Limb (tissue), 2 donors: ENCODE results near the gene LOX.

Experiments used
- DNase-seq, 2 donors: peaks; one replicate each; pipeline ENCODE4 v3.0.0-alpha.2; 2016; ENCODE audit errors: extremely low spot score in 2 of 2

The LOX gene

DNA sequence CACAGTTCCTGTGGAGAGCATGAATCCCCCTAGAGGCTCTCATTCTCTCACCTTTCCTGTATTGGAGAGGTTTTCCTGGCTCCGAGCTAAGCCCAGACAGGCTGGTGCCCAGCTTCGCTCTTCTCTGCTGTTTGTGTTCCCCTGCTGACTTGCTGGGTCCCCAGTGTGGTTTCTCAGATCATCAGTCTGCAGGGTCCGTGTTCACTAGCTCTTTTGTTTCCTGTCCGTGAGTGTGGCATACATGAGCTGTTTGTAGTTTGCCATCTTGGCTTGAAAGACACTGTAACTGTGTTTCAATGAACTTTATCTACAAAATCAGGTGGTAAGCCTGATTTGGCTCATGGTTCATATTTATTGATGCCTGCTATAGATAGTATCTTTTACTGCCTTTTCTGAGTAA is 23.8 kb downstream of the LOX start:
- DNase-seq, result no peak

DNA sequence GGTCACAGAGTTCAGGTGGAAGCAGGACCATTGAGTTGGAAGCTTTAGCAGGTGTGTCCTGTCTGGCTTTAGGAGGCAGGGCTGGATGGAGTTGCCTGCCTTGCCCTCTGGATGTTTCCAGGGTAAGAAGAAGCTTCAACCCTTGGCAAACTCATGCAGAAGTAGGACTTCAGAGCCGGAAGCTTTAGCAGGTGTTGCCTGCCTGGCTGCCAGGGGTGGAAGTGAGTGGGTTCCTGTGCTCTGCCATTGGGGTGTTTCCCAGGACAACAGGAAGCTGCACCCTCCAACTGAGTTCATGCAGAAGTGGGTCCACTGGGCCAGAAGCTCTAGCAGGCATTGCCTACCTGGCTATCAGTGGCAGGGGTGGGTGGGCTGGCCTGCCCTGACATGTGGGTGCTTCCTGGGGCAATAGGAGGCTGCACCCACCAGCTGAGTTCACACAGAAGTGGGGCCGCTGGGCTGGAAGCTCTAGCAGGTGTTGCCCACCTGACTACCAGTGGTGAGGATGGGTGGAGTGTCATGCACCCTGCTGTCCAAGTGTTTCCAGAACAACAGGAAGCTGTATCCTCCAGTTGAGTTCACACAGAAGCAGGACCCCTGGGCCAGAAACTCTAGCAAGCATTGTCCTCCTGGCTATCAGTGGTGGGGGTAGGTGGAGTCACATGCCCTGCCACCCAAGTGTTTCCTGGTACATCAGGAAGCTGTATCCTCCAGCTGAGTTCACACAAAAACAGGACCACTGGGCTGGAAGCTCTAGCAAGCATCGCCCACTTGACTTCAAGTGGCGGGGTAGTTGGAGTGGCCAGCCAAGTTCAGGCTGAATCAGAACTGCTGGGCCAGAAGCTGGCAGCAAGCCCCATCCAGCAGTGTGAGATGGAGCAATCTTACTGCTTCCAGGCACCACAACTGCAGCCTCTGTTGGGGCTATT is 24.6 kb downstream of the LOX start:
- no peak for DNase-seq

DNA sequence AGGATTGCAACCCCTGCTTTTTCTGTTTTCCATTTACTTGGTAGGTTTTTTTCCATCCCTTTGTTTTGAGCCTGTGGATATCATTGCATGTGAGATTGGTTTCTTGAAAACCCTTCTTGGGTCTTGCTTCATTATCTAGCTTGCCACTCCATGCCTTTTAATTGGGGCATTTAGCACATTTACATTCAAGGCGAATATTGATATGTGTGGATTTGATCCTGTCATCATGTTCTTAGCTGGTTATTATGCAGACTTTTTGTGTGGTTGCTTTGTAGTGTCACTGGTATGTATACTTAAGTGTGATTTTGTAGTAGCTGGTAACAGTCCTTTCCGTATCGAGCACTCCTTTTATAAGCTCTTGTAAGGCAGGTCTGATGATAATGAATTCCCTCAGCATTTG is 26.5 kb downstream of the LOX start:
- no peak for DNase-seq

DNA sequence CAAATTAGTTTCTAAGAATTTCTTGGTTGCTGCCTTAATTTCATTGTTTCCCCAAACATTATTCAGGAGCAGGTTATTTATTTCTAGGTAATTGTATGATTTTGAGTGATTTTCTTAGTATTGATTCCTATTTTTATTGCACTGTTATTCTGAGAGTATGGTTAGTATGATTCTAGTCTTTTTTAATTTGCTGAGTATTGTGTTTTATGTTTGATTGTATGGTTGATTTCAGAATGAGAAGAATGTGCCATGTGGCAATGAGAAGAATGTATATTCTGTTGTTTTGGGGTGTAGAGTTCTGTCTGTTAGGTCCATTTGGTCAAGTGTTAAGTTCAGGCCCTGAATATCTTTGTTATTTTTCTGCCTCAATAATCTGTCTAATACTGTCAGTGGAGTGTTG is 27.1 kb downstream of the LOX start:
- no peak for DNase-seq

DNA sequence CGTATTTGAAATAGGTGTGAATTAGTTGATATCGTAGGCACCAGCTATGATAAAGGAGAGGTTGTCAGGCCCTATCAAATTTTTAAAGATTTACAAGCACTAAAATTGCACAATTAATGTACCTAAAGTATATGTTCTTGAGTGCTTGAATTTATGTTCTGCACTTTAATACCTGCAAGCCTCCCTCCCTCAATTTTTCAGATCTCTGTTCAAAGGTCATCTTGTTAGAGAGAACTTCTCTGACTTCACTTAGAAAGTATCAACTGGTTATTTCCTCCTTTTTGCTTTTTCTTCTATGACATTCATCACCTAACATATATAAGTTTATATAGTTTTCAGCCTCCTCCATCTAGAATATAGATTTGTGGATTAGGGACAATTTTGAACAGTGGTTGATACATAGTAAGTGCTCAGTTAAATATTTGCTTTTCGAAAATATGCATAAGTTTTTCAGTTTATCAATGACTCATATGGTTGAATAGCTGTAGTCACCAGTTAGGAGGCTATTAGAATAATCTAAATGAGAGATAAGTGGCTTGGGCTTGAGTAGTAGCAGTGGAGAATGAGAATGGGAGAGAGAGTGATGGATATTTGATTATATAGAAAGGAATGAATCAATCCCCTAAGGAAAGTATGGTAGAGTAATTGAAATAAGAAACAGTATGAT is 37.3 kb downstream of the LOX start:
- DNase-seq, result no peak

DNA sequence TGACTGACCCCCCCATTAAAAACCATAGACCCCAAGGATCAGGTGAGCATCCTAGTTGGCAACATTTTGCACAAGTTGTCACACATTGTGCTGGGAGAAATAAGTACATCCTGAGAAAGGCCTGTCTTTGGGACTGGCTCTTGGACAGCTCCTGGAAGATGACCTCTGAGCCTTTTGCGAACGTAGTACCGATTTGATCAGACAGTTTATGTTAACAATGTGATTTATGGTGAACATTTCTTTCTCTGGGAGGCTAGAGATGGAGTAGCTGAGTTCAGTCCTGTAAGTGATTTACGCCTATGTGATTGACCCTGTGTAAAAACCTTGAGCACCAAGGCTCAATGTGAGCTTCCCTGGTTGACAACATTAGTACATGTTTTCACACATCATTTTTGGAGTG is 41.7 kb downstream of the LOX start:
- no peak for DNase-seq

DNA sequence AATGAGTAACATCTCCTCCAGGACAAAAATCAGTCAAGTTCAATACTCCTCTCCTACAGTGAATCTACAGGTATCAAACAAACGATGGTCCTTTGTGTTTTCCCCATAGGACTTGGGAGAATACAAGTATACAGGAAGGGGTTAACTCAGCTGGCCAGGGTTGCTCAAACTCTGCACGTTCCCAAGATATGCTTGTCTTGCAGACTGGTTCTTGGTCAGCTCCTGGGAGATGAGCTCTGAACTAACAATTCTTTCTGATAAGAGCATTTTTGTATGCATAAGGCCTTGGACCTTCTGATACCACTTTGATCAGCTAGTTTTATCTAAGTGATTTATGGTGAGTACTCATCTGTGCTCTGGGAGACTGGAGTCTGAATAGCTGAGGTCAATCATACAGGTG is 42.1 kb downstream of the LOX start:
- DNase-seq, result no peak

DNA sequence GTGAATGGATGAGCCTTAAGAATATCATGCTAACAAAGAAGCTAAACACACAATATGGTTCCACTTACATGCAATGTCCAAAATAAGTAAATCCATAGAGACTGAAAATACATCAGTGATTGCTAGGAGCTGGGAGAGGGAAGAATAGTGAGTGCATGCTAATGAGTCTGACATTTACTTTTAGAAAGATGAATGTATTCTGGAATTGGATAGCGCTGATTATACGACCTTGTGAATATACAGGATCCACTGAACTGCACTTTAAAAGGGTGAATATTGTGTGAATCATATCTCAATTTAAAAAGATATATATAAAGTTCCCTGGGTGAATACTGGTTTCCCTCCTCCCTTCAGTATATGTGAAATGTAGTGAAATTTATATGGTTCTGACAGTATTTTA is 46.2 kb downstream of the LOX start:
- no peak for DNase-seq

DNA sequence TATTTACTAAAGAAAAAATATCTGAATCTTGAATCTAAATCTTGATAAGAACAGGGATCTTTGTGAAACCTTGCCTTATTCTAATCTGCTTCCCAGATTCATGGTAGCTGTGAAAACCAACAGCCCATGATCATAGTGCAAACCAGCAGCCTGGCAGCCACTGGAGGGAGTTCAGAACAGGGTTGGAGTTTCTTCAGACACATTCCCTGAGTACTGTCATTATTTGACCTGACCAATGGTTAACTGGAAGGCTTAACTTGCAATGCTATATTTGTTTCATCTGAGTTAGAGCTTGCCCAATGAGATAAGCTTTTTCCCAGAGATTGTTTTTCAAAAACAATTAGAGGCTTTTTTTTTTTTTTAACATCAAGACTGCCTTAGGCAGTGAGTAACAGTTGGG is 47.8 kb downstream of the LOX start:
- DNase-seq, result no peak

DNA sequence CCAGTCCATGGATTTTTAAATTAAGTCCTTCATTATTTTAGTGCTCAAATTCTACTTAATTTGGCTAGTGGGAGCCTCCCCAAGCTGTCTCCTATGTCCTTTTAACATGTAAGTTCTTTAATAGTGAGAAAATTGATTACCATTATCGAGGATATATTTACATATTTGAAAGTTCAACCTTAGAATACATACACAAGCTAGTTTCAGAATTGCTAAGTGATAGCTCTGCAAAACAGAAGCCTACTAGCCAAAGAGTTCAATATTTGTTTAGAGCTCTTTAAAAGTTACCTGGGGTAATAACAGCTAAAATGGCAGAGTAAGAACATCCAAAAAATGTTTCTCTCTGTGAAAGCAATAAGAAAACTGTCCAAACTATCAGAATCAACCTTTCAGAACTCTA is 48.2 kb downstream of the LOX start:
- no peak for DNase-seq

DNA sequence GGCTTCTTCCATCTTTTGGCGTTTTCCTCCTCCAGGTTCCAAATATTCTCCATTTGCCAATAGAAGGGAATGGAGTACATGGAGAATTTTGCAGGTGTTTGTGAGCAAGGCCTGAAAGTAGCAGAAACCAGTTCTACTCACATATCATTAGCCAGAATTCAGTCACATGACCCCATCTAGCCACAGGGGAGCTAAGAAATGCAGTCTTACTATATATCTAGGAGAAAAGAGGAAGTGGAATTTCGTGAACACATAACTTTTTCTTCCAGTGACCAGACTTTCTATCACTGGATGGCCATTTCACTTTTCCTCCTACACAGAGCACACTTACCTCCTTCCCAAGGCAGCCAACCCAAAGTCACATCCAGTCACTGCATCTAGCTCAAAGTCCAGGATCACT is 55.1 kb downstream of the LOX start:
- DNase-seq, result no peak

DNA sequence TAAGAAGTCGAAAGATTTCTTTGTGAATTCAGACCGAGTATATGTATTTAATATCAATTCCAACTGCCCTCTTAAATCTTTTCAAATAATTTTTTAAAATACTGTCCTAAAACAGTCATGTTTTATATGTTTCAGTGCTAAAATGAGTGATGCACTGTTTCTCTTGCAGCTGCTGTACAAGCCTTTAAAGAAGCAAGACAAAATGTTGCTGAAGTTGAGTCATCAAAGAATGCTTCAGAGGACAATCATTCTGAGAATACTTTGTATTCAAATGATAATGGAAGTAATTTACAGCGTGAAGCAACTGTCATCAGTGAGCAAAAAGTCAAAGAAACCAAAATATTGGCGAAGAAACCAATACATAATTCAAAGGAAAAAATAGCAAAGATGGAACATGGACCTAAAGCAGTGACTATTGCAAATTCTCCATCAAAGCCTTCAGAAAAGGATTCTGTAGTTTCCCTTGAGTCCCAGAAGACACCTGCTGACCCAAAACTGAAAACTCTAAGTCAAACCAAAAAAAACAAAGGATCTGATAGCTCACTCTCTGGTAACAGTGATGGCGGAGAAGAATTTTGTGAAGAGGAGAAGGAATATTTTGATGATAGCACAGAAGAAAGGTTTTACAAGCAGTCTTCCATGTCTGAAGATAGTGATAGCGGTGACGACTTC is 58.0 kb downstream of the LOX start:
- no peak for DNase-seq

DNA sequence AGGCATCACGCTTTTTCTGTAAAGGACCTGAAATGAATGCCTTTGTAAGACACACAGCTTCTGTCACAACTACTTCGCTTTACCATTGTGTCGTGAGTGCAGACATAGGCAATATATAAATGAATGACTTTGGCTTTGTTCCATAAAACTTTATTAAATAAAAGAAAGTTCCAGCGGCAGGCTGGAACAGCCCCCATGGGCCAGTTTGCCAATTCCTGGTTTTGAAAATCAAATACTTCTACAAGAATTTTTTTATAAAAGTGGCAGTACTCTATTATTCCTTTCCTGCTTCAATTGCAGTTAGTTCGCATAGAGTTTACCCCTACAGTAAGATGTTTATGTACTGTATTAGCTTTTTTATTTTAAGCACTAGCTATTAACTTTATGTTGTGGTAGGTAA is 62.6 kb downstream of the LOX start:
- no peak for DNase-seq

DNA sequence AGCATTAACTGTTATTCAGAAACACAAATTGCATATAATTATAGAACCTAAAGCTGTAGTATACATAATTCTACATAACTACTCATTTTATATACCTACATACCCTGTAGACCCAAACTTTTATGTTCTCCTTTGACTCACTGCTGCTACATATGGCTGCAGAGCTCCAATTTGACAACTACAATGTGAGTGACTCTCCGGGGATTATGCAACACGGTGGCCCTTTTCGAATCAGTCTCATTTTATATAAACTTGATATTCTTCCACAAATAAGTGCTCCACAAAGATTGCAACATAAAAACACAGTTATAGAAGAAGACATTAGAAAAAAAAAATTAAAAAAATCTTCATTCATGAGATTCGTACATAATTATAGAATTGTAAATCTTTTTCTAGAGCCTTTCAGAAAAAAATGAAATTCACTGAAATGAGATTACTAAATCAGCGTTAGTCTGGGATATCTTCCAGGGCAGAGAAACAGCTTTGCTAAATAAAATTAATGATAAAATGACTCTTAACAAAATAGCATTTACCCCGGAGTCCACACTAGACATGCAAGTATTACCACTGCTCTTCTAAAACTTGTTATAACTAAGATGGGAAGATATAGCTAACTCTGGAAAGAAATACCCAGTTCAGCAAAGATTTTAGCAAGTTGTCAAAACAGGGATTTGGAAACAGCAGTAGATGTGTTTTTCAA is 63.7 kb downstream of the LOX start:
- DNase-seq, result no peak
